WTC11 (cell line): ENCODE measurements around the gene FITM1. TPM values are rescaled to one million over a fixed set of nuclear protein-coding genes. Genes with fewer than 3 reads are reported as not detected.

ENCODE experiments used
- ATF2 ChIP-seq: sonication (generic); formaldehyde crosslinking; IDR thresholded peaks from 2 replicates; pipeline ENCODE4 v1.8.1; 2022; ENCODE audit warnings: low read depth, missing genetic modification reagents, borderline replicate concordance
- CREB1 ChIP-seq: sonication (generic); formaldehyde crosslinking; IDR thresholded peaks from 2 replicates; pipeline ENCODE4 v1.8.0; 2023; ENCODE audit warnings: mild to moderate bottlenecking, missing genetic modification reagents
- E2F1 ChIP-seq: sonication (generic); formaldehyde crosslinking; IDR thresholded peaks from 2 replicates; pipeline ENCODE4 v1.8.0; 2022; ENCODE audit warnings: mild to moderate bottlenecking, missing genetic modification reagents
- EMX1 ChIP-seq: fragments of 250-450 bp; sonication (Bioruptor Pico); IDR thresholded peaks from 2 replicates; pipeline ENCODE4 v1.8.0; 2021; ENCODE audit warnings: mild to moderate bottlenecking
- ESRRA ChIP-seq: sonication (generic); formaldehyde crosslinking; IDR thresholded peaks from 2 replicates; pipeline ENCODE4 v1.8.1; 2022; ENCODE audit warnings: mild to moderate bottlenecking, missing genetic modification reagents, borderline replicate concordance
- FOXP1 ChIP-seq: sonication (generic); formaldehyde crosslinking; IDR thresholded peaks from 2 replicates; pipeline ENCODE4 v1.8.0; 2022; ENCODE audit warnings: missing genetic modification reagents, mild to moderate bottlenecking, moderate library complexity, borderline replicate concordance
- GABPB1 ChIP-seq: sonication (generic); formaldehyde crosslinking; IDR thresholded peaks from 2 replicates; pipeline ENCODE4 v1.8.1; 2023; ENCODE audit warnings: mild to moderate bottlenecking, missing genetic modification reagents
- HMGA2 ChIP-seq: fragments of 250-450 bp; sonication (Bioruptor Pico); IDR thresholded peaks from 2 replicates; pipeline ENCODE4 v1.4.0; 2021; ENCODE audit warnings: mild to moderate bottlenecking, moderate library complexity
- IRF2 ChIP-seq: sonication (generic); formaldehyde crosslinking; IDR thresholded peaks from 2 replicates; pipeline ENCODE4 v1.8.0; 2022; ENCODE audit warnings: low read depth, missing genetic modification reagents, borderline replicate concordance
- JUN ChIP-seq: sonication (generic); formaldehyde crosslinking; IDR thresholded peaks from 2 replicates; pipeline ENCODE4 v1.8.0; 2023; ENCODE audit warnings: mild to moderate bottlenecking, missing genetic modification reagents
- KAT7 ChIP-seq: sonication (generic); formaldehyde crosslinking; IDR thresholded peaks from 2 replicates; pipeline ENCODE4 v1.8.1; 2023; ENCODE audit warnings: missing genetic modification reagents, mild to moderate bottlenecking, borderline replicate concordance
- NR3C1 ChIP-seq: sonication (generic); formaldehyde crosslinking; conservative IDR thresholded peaks from 2 replicates; pipeline ENCODE4 v1.8.1; 2023; ENCODE audit warnings: low read depth, mild to moderate bottlenecking, missing genetic modification reagents
- PRDM15 ChIP-seq: sonication (generic); formaldehyde crosslinking; IDR thresholded peaks from 2 replicates; pipeline ENCODE4 v1.8.0; 2022; ENCODE audit warnings: missing genetic modification reagents
- SOX15 ChIP-seq: fragments of 250-450 bp; sonication (Bioruptor Pico); IDR thresholded peaks from 2 replicates; pipeline ENCODE4 v1.9.0; 2021; ENCODE audit warnings: mild to moderate bottlenecking
- ZBTB21 ChIP-seq: sonication (generic); formaldehyde crosslinking; IDR thresholded peaks from 2 replicates; pipeline ENCODE4 v1.8.1; 2023; ENCODE audit warnings: mild to moderate bottlenecking, missing genetic modification reagents, borderline replicate concordance
- ZBTB43 ChIP-seq: sonication (generic); formaldehyde crosslinking; IDR thresholded peaks from 2 replicates; pipeline ENCODE4 v1.8.1; 2023; ENCODE audit warnings: mild to moderate bottlenecking, missing genetic modification reagents
- ZMAT4 ChIP-seq: fragments of 250-450 bp; sonication (Bioruptor Pico); IDR thresholded peaks from 2 replicates; pipeline ENCODE4 v1.9.0; 2021; ENCODE audit warnings: mild to moderate bottlenecking
- ZNF219 ChIP-seq: sonication (generic); formaldehyde crosslinking; IDR thresholded peaks from 2 replicates; pipeline ENCODE4 v1.8.0; 2023; ENCODE audit warnings: missing genetic modification reagents, mild to moderate bottlenecking, borderline replicate concordance
- ZNF263 ChIP-seq: sonication (generic); formaldehyde crosslinking; IDR thresholded peaks from 2 replicates; pipeline ENCODE4 v1.8.1; 2022; ENCODE audit warnings: low read depth, mild to moderate bottlenecking, moderate library complexity, missing genetic modification reagents
- ZNF396 ChIP-seq: fragments of 250-450 bp; sonication (Bioruptor Pico); IDR thresholded peaks from 2 replicates; pipeline ENCODE4 v1.8.0; 2021; ENCODE audit warnings: mild to moderate bottlenecking, moderate library complexity, borderline replicate concordance
- ZNF425 ChIP-seq: fragments of 250-450 bp; sonication (Bioruptor Pico); conservative IDR thresholded peaks from 2 replicates; pipeline ENCODE4 v1.9.0; 2021; ENCODE audit warnings: mild to moderate bottlenecking
- ZNF532 ChIP-seq: fragments of 250-450 bp; sonication (Bioruptor Pico); IDR thresholded peaks from 2 replicates; pipeline ENCODE4 v1.9.0; 2021; ENCODE audit warnings: mild to moderate bottlenecking, borderline replicate concordance
- total RNA-seq: library from RNA; stranded (reverse); gene quantifications from 3 replicates; pipeline ENCODE4 v1.2.3, GENCODE V29; 2021

Gene FITM1
- total RNA-seq, 1 experiment from 2014 or later: not detected

- TF ChIP-seq ZNF532 (CRISPR knock-in tag) (no peak), GABPB1 (CRISPR knock-in tag) (peak; percentile 96), NR3C1 (CRISPR knock-in tag) (no peak), HMGA2 (no peak), KAT7 (CRISPR knock-in tag) (no peak), SOX15 (no peak), JUN (CRISPR knock-in tag) (no peak), ZNF263 (CRISPR knock-in tag) (no peak), PRDM15 (CRISPR knock-in tag) (no peak), ATF2 (CRISPR knock-in tag) (no peak), E2F1 (no peak), ZBTB21 (no peak), ESRRA (CRISPR knock-in tag) (no peak), ZNF219 (no peak), FOXP1 (CRISPR knock-in tag) (no peak), ZNF396 (no peak), ZMAT4 (no peak; the same call in 1 of the 2 replicates), IRF2 (no peak), CREB1 (CRISPR knock-in tag) (no peak), ZBTB43 (CRISPR knock-in tag) (no peak), ZNF425 (CRISPR knock-in tag) (no peak), EMX1 (CRISPR knock-in tag) (no peak)
Observed at GRCh38 chr14:24160850-24161804, 30.7 kb downstream of the FITM1 start, which contains the start of gene IRF9 (continued).
